PFSK-1 (cell line): ENCODE measurements around the gene DDX56.

Source experiments
- FOXP2 ChIP-seq: optimal IDR thresholded peaks from 2 replicates; pipeline ENCODE3; 2011; ENCODE audit warnings: borderline replicate concordance, control low read depth, inconsistent platforms; ENCODE audit not compliant: insufficient read depth; ENCODE audit errors: extremely low read length, extremely low read depth
- POLR2AphosphoS5 ChIP-seq: IDR thresholded peaks from 2 replicates; pipeline ENCODE4 v1.6.1; 2012; ENCODE audit warnings: low read depth, mild to moderate bottlenecking, control low read depth, low read length, moderate library complexity
- REST ChIP-seq, 2 experiments: IDR thresholded peaks; 2 replicates each; pipeline versions ENCODE4 v1.6.1 to v1.8.0; 2011 to 2012; ENCODE audit warnings: low read depth in 2 of 2, low read length in 2 of 2, control low read depth in 1 of 2, inconsistent platforms in 1 of 2, mild to moderate bottlenecking in 1 of 2, moderate library complexity in 1 of 2; ENCODE audit not compliant: insufficient read depth in 1 of 2
- SIN3A ChIP-seq: IDR thresholded peaks from 2 replicates; pipeline ENCODE4 v1.6.1; 2012; ENCODE audit warnings: mild to moderate bottlenecking, low read length, moderate library complexity, borderline replicate concordance; ENCODE audit not compliant: insufficient read depth
- TAF1 ChIP-seq: IDR thresholded peaks from 2 replicates; pipeline ENCODE4 v1.6.1; 2012; ENCODE audit warnings: low read length, control low read depth, borderline replicate concordance; ENCODE audit not compliant: insufficient read depth

The DDX56 gene

GRCh38 chr7:44576228-44576627 is 2.5 kb upstream of the DDX56 start:
- TF ChIP-seq SIN3A (no peak), POLR2AphosphoS5 (no peak), REST (IDR thresholded peaks at IDR 0.05; ENCODE audit: insufficient read depth in 1 of 2, low read depth in 2 of 2, low read length in 2 of 2) (no peak), FOXP2 (no peak)

GRCh38 chr7:44575054-44575453 is 1.3 kb upstream of the DDX56 start:
- TF ChIP-seq REST (IDR thresholded peaks at IDR 0.05; ENCODE audit: insufficient read depth in 1 of 2, low read depth in 2 of 2, low read length in 2 of 2) (no peak), SIN3A (no peak), POLR2AphosphoS5 (no peak), FOXP2 (no peak), TAF1 (no peak)

DNA sequence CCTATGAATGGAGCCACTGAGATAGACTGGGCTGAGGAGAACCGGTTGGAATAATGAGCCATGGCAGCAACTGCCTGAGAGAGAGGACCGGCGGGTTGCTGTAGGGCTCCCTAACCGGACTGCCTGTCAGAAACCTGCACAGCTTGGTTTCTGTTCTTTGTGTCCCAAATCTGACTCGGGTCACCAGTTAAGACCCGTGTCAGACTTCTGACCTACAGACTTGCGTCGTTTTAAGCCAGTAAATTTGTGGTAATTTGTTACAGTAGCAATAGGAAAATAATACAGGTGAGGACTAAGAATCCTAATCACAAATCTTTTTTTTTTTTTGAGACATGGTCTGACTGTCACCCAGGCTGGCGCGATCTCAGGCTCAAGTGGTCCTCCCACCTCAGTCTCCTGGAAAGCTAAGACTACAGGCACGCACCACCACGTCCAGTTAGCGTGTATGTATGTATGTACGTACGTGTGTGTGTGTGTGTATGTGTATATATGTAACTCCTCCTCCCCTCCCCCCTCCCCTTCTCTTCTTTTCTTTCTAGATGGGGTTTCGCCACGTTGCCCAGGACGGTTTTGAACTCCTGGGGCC is 672 bp upstream of the DDX56 start:
- TF ChIP-seq SIN3A: no peak; the same call in 1 of the 2 replicates
- no peak for TF ChIP-seq POLR2AphosphoS5
- no peak for TF ChIP-seq TAF1
- no peak for TF ChIP-seq FOXP2
- TF ChIP-seq REST (IDR thresholded peaks at IDR 0.05; ENCODE audit: insufficient read depth in 1 of 2, low read depth in 2 of 2, low read length in 2 of 2): no peak

- no peak for TF ChIP-seq FOXP2
- no peak for TF ChIP-seq REST (IDR thresholded peaks at IDR 0.05; ENCODE audit: insufficient read depth in 1 of 2, low read depth in 2 of 2, low read length in 2 of 2)
- no peak for TF ChIP-seq TAF1
- no peak for TF ChIP-seq POLR2AphosphoS5
- TF ChIP-seq SIN3A: no peak
Observed at GRCh38 chr7:44572771-44573170, 937 bp downstream of the DDX56 start.

- TF ChIP-seq FOXP2 (no peak), TAF1 (no peak), POLR2AphosphoS5 (no peak), SIN3A (no peak), REST (IDR thresholded peaks at IDR 0.05; ENCODE audit: insufficient read depth in 1 of 2, low read depth in 2 of 2, low read length in 2 of 2) (no peak)
Observed at GRCh38 chr7:44569959-44570358, 3.7 kb downstream of the DDX56 start.
